A549 (cell line): ENCODE measurements around the gene SLIT1.

Experiments
- KDM1A ChIP-seq: fragments of 200-600 bp; sonication (generic); IDR thresholded peaks from 2 replicates; pipeline ENCODE4 v1.6.1; 2016; ENCODE audit warnings: low read depth, mild to moderate bottlenecking
- MAZ ChIP-seq: fragments of 150-350 bp; IDR thresholded peaks from 2 replicates; pipeline ENCODE4 v1.6.1; 2014; ENCODE audit warnings: antibody characterized with exemption, low read depth, low read length, borderline replicate concordance
- PHF8 ChIP-seq: fragments of 200-600 bp; sonication (generic); IDR thresholded peaks from 2 replicates; pipeline ENCODE4 v1.6.1; 2016; ENCODE audit warnings: low read depth, mild to moderate bottlenecking, antibody characterized with exemption, moderate library complexity, borderline replicate concordance
- POLR2A ChIP-seq: IDR thresholded peaks from 2 replicates; pipeline ENCODE4 v1.6.1; 2012; ENCODE audit warnings: mild to moderate bottlenecking, low read length
- TF ChIP-seq, protein P1 (sequence below): fragments of 250-450 bp; sonication (Bioruptor Pico); IDR thresholded peaks from 2 replicates; pipeline ENCODE4 v1.5.0; 2020; ENCODE audit warnings: low read depth, mild to moderate bottlenecking, moderate library complexity
- TF ChIP-seq, protein P2 (sequence below): fragments of >200 bp; sonication (Bioruptor Twin); formaldehyde crosslinking; IDR thresholded peaks from 3 replicates; pipeline ENCODE4 v1.5.1; 2016
- TF ChIP-seq, protein P3 (sequence below): fragments of 250-450 bp; sonication (Bioruptor Pico); IDR thresholded peaks from 2 replicates; pipeline ENCODE4 v1.5.0; 2021; ENCODE audit warnings: mild to moderate bottlenecking, moderate library complexity, borderline replicate concordance

DNA sequence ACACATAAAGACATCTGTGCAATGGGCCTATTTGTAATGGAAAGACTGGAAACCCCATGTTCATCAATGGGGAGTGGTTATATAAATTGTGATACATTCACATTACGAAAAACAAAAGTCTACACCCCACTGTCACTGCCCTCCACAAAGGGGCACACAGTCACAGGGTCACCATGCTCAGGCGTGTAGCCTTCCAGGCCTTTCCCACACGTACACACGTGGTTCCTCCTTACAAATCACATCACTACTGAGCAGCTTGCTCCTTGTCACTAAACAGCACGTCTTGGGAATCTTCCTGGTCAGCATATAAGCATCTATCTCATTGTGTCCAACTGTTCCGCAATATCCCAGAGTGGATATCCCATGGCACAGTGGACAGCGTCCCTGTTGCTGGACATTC lies 163.1 kb downstream of the SLIT1 start:
- TF ChIP-seq PHF8 (no peak), POLR2A (no peak), MAZ (no peak), KDM1A (no peak)
- TF ChIP-seq, protein P1, sequence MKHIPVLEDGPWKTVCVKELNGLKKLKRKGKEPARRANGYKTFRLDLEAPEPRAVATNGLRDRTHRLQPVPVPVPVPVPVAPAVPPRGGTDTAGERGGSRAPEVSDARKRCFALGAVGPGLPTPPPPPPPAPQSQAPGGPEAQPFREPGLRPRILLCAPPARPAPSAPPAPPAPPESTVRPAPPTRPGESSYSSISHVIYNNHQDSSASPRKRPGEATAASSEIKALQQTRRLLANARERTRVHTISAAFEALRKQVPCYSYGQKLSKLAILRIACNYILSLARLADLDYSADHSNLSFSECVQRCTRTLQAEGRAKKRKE (CRISPR knock-in tag) = no peak
- TF ChIP-seq, protein P2, sequence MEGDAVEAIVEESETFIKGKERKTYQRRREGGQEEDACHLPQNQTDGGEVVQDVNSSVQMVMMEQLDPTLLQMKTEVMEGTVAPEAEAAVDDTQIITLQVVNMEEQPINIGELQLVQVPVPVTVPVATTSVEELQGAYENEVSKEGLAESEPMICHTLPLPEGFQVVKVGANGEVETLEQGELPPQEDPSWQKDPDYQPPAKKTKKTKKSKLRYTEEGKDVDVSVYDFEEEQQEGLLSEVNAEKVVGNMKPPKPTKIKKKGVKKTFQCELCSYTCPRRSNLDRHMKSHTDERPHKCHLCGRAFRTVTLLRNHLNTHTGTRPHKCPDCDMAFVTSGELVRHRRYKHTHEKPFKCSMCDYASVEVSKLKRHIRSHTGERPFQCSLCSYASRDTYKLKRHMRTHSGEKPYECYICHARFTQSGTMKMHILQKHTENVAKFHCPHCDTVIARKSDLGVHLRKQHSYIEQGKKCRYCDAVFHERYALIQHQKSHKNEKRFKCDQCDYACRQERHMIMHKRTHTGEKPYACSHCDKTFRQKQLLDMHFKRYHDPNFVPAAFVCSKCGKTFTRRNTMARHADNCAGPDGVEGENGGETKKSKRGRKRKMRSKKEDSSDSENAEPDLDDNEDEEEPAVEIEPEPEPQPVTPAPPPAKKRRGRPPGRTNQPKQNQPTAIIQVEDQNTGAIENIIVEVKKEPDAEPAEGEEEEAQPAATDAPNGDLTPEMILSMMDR = no peak
- TF ChIP-seq, protein P3, sequence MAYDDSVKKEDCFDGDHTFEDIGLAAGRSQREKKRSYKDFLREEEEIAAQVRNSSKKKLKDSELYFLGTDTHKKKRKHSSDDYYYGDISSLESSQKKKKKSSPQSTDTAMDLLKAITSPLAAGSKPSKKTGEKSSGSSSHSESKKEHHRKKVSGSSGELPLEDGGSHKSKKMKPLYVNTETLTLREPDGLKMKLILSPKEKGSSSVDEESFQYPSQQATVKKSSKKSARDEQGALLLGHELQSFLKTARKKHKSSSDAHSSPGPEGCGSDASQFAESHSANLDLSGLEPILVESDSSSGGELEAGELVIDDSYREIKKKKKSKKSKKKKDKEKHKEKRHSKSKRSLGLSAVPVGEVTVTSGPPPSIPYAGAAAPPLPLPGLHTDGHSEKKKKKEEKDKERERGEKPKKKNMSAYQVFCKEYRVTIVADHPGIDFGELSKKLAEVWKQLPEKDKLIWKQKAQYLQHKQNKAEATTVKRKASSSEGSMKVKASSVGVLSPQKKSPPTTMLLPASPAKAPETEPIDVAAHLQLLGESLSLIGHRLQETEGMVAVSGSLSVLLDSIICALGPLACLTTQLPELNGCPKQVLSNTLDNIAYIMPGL = no peak
